Hindlimb muscle (tissue), 1 donor: ENCODE data around the gene MAP2K5. TPM values are rescaled to one million over a fixed set of nuclear protein-coding genes. Genes with fewer than 3 reads are reported as not detected.

Experiments
- DNase-seq: peaks from one replicate; pipeline ENCODE4 v3.0.0-alpha.2; 2013
- polyA plus RNA-seq: library from polyadenylated mRNA; unstranded; fragments of 120-200 nt; gene quantifications from one replicate; pipeline ENCODE4 v1.2.1, GENCODE V29; 2013; ENCODE audit not compliant: insufficient read length

Gene MAP2K5
- polyA plus RNA-seq, 1 donor: 21.1 TPM

GRCh38 chr15:67765701-67766100, 223.2 kb downstream of the MAP2K5 start:
- DNase-seq: no peak

GRCh38 chr15:67766968-67767367, 224.5 kb downstream of the MAP2K5 start:
- no peak for DNase-seq

- no peak for DNase-seq
Measured at GRCh38 chr15:67768313-67768977, 225.9 kb downstream of the MAP2K5 start.

- no peak for DNase-seq
Measured at GRCh38 chr15:67769497-67770357, 227.2 kb downstream of the MAP2K5 start.

GRCh38 chr15:67770358-67770628, 227.8 kb downstream of the MAP2K5 start:
- no peak for DNase-seq

GRCh38 chr15:67771189-67771800, 228.8 kb downstream of the MAP2K5 start:
- DNase-seq: no peak

- no peak for DNase-seq
Measured at GRCh38 chr15:67774626-67775025, 232.1 kb downstream of the MAP2K5 start.

GRCh38 chr15:67775250-67775649, 232.7 kb downstream of the MAP2K5 start:
- DNase-seq: no peak

GRCh38 chr15:67775998-67776397, 233.5 kb downstream of the MAP2K5 start:
- no peak for DNase-seq

- no peak for DNase-seq
Measured at GRCh38 chr15:67776600-67776999, 234.1 kb downstream of the MAP2K5 start.

GRCh38 chr15:67777071-67777470, 234.6 kb downstream of the MAP2K5 start:
- DNase-seq: no peak

- no peak for DNase-seq
Measured at GRCh38 chr15:67777773-67778172, 235.3 kb downstream of the MAP2K5 start.

- DNase-seq: no peak
Measured at GRCh38 chr15:67778968-67779548, 236.6 kb downstream of the MAP2K5 start.

- no peak for DNase-seq
Measured at GRCh38 chr15:67779549-67780111, 237.1 kb downstream of the MAP2K5 start.

GRCh38 chr15:67781061-67781460, 238.6 kb downstream of the MAP2K5 start:
- DNase-seq: no peak

- DNase-seq: no peak
Measured at GRCh38 chr15:67781907-67782690, 239.6 kb downstream of the MAP2K5 start.

GRCh38 chr15:67782691-67782991, 240.1 kb downstream of the MAP2K5 start:
- no peak for DNase-seq

GRCh38 chr15:67783303-67783702, 240.8 kb downstream of the MAP2K5 start:
- no peak for DNase-seq

GRCh38 chr15:67784090-67784781, 241.7 kb downstream of the MAP2K5 start:
- no peak for DNase-seq

- no peak for DNase-seq
Measured at GRCh38 chr15:67784856-67785430, 242.4 kb downstream of the MAP2K5 start.

GRCh38 chr15:67785431-67785830, 242.9 kb downstream of the MAP2K5 start:
- no peak for DNase-seq
